Measurements from ENCODE around the gene ANO4. TPM values are rescaled to one million over a fixed set of nuclear protein-coding genes. Genes with fewer than 3 reads are reported as not detected.

Gene ANO4
- total RNA-seq, 1 experiment from 2014 or later, result 5.7 TPM

- Mint-ChIP-seq H3K27me3 (ENCODE audit: low read depth) (no peaks in the 10 kb centered on the region), H3K4me1 (no peaks in the 10 kb centered on the region), H3K4me3 (no peak overlapping the region), H3K27ac (no peak overlapping the region), H3K36me3 (ENCODE audit: insufficient read depth in 1 of 3, low read depth in 3 of 3) (no peaks in the 10 kb centered on the region), H3K9me3 (no peaks in the 10 kb centered on the region)
- no peak overlapping the region for H2BK15ac ChIP-seq (ENCODE audit: low read depth, low read length)
- H3T11ph ChIP-seq (ENCODE audit: low read length), result no peak overlapping the region
- no peak for TF ChIP-seq CTCF (conservative IDR thresholded peaks at IDR 0.05)
- no peak overlapping the region for H2BK20ac ChIP-seq (ENCODE audit: low read depth, low read length, poor library complexity, severe bottlenecking)
- H4K8ac ChIP-seq (replicated peaks; ENCODE audit: insufficient read length, low read depth, low read length), result no peak overlapping the region
- no peak overlapping the region for H3K18ac ChIP-seq (ENCODE audit: insufficient read length, low read depth, low read length)
- no peak overlapping the region for H3K23ac ChIP-seq (ENCODE audit: insufficient read length, low read depth, low read length)
- no peak overlapping the region for H3K4me2 ChIP-seq (ENCODE audit: insufficient read depth, insufficient read length, low read length)
- no peaks in the 10 kb centered on the region for H3K9me3 ChIP-seq (ENCODE audit: control insufficient read depth, low read depth, low read length)
- no peak overlapping the region for H4K5ac ChIP-seq (ENCODE audit: insufficient read length, low read depth, low read length)
- no peaks in the 10 kb centered on the region for H3K23me2 ChIP-seq (ENCODE audit: insufficient read length, low read depth, low read length, poor library complexity, severe bottlenecking)
- no CpG with 5 or more reads among the region's 1 CpG for WGBS (ENCODE audit: extremely low coverage, insufficient read length, low lambda C conversion rate)
- no peak overlapping the region for H3K9ac ChIP-seq (ENCODE audit: extremely low read depth, insufficient read length, low read length)
- H3K56ac ChIP-seq (ENCODE audit: insufficient read length, low read depth, low read length), result no peak overlapping the region
- H3K14ac ChIP-seq (ENCODE audit: insufficient read depth, low read length), result no peak overlapping the region
- no peak overlapping the region for H2BK12ac ChIP-seq (ENCODE audit: insufficient read length, low read depth, low read length)
- H3K79me1 ChIP-seq (ENCODE audit: insufficient read depth, low read depth, low read length, poor library complexity, severe bottlenecking), result no peaks in the 10 kb centered on the region
- no peak overlapping the region for H2BK120ac ChIP-seq (ENCODE audit: low read depth, low read length, poor library complexity, severe bottlenecking)
- no peak overlapping the region for H2AFZ ChIP-seq (ENCODE audit: low read length)
- H2AK5ac ChIP-seq (ENCODE audit: insufficient read length, low read length), result no peak overlapping the region
- H3K27me3 ChIP-seq (ENCODE audit: insufficient read depth, low read length), result no peaks in the 10 kb centered on the region
- no peak overlapping the region for H2BK5ac ChIP-seq (ENCODE audit: insufficient read length, low read length)
- H3K4ac ChIP-seq (ENCODE audit: low read depth, low read length), result no peak overlapping the region
- no peak overlapping the region for H3K27ac ChIP-seq (ENCODE audit: insufficient read length, low read depth, low read length)
- no peaks in the 10 kb centered on the region for H3K4me1 ChIP-seq (ENCODE audit: insufficient read depth, low read length)
- no peaks in the 10 kb centered on the region for H3K79me2 ChIP-seq (ENCODE audit: insufficient read depth, low read length)
- no peaks in the 10 kb centered on the region for H4K20me1 ChIP-seq (ENCODE audit: control insufficient read depth, insufficient read depth, insufficient read length)
- no peak overlapping the region for H4K91ac ChIP-seq (ENCODE audit: insufficient read length, low read depth, low read length)
- DNase-seq, result no peak
Measured at GRCh38 chr12:101050631-101051030, 256.1 kb downstream of the ANO4 start.
